Stimulated activated effector memory CD8-positive, alpha-beta T cell treated with anti-CD3 and anti-CD28 coated beads, Interleukin-12 subunit alpha, Interleukin-12 subunit beta, amount 100 ng/mL, for 72 hours (primary cell): ENCODE data around the gene CDH13.

ENCODE experiments used
- ATAC-seq: fragments of 150-1000 bp; cut with Tn5 transposase; 2 replicates; pipeline ENCODE4 v1.10.0; 2021
- DNase-seq, 2 donors: peaks; one replicate each; pipeline ENCODE4 v3.0.0; 2021 to 2022; ENCODE audit warnings: low spot score in 2 of 2
- H3K27ac Mint-ChIP-seq: one replicate; pipeline ENCODE4 v1.8.0; 2022; ENCODE audit warnings: mild to moderate bottlenecking, mixed read lengths
- H3K36me3 Mint-ChIP-seq: one replicate; pipeline ENCODE4 v1.8.0; 2022; ENCODE audit warnings: mild to moderate bottlenecking, mixed read lengths
- H3K4me1 Mint-ChIP-seq: one replicate; pipeline ENCODE4 v1.8.0; 2022; ENCODE audit warnings: mixed read lengths
- H3K4me3 Mint-ChIP-seq: one replicate; pipeline ENCODE4 v1.8.0; 2022; ENCODE audit warnings: mild to moderate bottlenecking, mixed read lengths
- H3K9me3 Mint-ChIP-seq: one replicate; pipeline ENCODE4 v1.8.0; 2022; ENCODE audit warnings: mixed read lengths

Gene CDH13

DNA sequence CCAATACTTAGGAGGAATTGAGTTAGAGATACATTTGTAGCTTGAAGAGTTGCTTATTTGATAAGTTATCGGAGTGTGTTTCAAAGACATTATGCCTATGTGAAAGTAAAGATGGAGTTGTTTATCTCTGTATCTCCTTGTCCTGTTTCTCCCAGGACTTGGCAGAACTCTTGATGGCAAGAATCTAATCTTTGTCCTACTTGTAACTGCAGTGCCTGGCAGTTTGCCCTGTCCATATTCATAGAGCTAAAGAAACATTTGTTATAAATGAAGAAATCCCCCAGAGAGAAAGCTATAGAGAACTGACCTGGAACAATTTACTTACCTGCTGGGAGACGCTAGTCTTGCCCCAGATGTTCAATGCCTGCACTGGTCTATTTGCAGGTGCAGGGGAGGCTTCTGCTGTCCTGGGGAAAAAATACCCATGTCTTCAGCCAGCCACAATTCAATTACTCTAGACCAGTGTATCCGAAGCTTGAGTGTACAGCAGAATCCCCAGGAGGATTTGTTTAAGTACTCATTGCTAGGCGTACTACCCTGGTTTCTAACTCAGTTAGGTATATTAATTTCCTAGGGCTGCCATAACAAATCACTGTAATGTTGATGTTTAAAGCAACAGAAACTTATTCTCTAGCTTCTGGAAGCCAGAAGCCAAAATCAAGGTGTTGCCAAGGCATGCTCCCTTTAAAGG is 771.0 kb downstream of the CDH13 start:
- H3K27ac Mint-ChIP-seq: no peak overlapping the region
- H3K4me3 Mint-ChIP-seq: no peak overlapping the region
- H3K4me1 Mint-ChIP-seq: no peaks in the 10 kb centered on the region
- H3K36me3 Mint-ChIP-seq: no peaks in the 10 kb centered on the region
- ATAC-seq (no peak), DNase-seq (no peak)
- H3K9me3 Mint-ChIP-seq: peaks cover 13% of the 10 kb centered on the region

DNA sequence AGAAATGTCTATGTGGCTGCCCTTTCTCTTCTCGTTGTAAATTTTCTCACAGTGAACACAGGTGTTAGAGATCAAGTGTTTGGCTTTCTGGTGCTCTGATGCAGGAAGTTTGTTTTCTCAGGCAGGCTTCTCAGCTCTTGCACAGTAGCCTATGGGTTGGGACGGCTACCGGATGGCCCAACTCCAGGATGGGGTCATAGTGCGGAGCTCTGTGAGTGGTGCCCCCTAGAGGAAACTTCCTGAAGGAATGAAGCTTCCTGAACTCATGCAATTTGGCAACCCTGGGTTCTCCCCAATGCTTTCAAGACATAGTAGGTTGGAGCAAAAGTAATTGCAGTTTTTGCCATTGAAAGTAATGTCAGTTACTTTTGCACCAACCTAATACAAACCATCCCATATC is 773.5 kb downstream of the CDH13 start:
- Mint-ChIP-seq H3K4me3 (no peak overlapping the region), H3K9me3 (peaks cover 4% of the 10 kb centered on the region), H3K36me3 (no peaks in the 10 kb centered on the region), H3K27ac (no peak overlapping the region), H3K4me1 (no peaks in the 10 kb centered on the region)
- no peak for ATAC-seq
- DNase-seq: no peak

- no peak for DNase-seq
- Mint-ChIP-seq H3K27ac (no peak overlapping the region), H3K4me1 (no peaks in the 10 kb centered on the region), H3K9me3 (peaks cover 4% of the 10 kb centered on the region), H3K4me3 (no peak overlapping the region), H3K36me3 (no peaks in the 10 kb centered on the region)
- ATAC-seq: no peak
Measured at GRCh38 chr16:83402160-83402814, 775.5 kb downstream of the CDH13 start.

- H3K4me3 Mint-ChIP-seq: no peak overlapping the region
- peaks cover 4% of the 10 kb centered on the region for H3K9me3 Mint-ChIP-seq
- DNase-seq (no peak), ATAC-seq (no peak)
- no peaks in the 10 kb centered on the region for H3K36me3 Mint-ChIP-seq
- no peak overlapping the region for H3K27ac Mint-ChIP-seq
- H3K4me1 Mint-ChIP-seq: no peaks in the 10 kb centered on the region
Measured at GRCh38 chr16:83402967-83403366, 776.2 kb downstream of the CDH13 start.

DNA sequence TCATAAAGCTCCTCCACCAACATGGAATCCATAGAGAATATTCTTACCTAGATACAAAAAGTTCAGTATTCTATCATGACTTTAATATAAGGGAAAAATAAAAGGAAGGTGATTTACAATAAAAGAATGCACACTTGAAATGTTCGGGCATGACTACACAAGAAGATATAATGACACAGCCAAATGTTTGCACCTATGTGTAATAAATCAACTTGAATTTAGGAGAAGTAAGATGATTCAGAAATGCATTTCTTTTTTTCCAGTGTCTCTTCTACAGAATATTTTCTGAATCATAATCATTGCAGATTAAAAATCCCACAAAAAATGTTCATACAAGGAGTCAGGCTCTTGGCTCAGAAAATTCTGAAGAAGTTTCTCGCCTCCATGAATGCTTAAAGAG is 777.0 kb downstream of the CDH13 start:
- H3K4me1 Mint-ChIP-seq: no peaks in the 10 kb centered on the region
- DNase-seq (no peak), ATAC-seq (no peak)
- peaks cover 6% of the 10 kb centered on the region for H3K9me3 Mint-ChIP-seq
- H3K27ac Mint-ChIP-seq: no peak overlapping the region
- H3K4me3 Mint-ChIP-seq: no peak overlapping the region
- no peaks in the 10 kb centered on the region for H3K36me3 Mint-ChIP-seq

GRCh38 chr16:83404261-83404660 is 777.5 kb downstream of the CDH13 start:
- no peak overlapping the region for H3K27ac Mint-ChIP-seq
- no peaks in the 10 kb centered on the region for H3K4me1 Mint-ChIP-seq
- no peaks in the 10 kb centered on the region for H3K36me3 Mint-ChIP-seq

DNA sequence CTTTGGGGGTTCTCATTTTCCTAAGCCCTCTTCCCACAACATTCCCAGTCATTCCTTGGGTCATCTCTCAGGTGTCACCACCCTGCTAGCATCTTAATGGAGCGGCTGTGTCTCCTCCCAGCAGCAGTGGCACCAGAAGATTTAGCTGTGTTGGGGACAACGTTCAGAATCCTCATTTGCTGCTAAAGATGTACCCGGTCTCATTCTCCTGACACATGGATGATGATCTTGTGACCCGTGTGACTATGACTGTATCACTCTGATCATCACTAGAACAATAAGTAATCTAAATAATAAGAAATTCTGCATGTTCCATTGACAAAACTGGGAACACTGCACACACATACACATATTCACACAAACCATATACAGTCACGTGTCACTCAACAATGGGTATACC is 781.2 kb downstream of the CDH13 start:
- no peaks in the 10 kb centered on the region for H3K4me1 Mint-ChIP-seq
- peaks cover 4% of the 10 kb centered on the region for H3K9me3 Mint-ChIP-seq
- DNase-seq (no peak), ATAC-seq (no peak)
- no peaks in the 10 kb centered on the region for H3K36me3 Mint-ChIP-seq
- no peak overlapping the region for H3K4me3 Mint-ChIP-seq
- H3K27ac Mint-ChIP-seq: no peak overlapping the region

More at GRCh38 chr16:83404261-83404660, 777.5 kb downstream of the CDH13 start:
- ATAC-seq: no peak
- H3K4me3 Mint-ChIP-seq: no peak overlapping the region
- peaks cover 8% of the 10 kb centered on the region for H3K9me3 Mint-ChIP-seq
- no peak for DNase-seq

DNA sequence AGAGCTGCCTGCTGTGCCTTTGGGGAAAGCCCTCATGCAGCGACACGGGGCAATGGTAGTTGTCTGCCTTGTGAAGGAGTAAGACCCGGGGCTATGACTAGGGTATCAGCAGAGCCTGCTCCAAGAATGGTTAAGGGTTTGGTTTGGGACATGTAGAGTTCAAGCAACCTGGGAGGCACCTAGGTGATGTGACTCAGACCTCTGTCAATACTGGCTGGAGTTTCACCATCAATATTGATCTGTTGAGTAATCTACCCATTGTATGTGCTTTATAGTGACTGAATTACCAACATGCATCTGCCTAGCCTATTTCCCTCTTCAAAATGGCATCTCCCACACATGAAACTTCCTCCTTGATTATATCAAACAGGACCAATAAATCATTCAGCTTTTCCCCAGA is 782.6 kb downstream of the CDH13 start:
- ATAC-seq (no peak), DNase-seq (no peak)
- Mint-ChIP-seq H3K4me3 (no peak overlapping the region), H3K4me1 (no peaks in the 10 kb centered on the region), H3K36me3 (no peaks in the 10 kb centered on the region), H3K27ac (no peak overlapping the region), H3K9me3 (peaks cover 4% of the 10 kb centered on the region)

- no peaks in the 10 kb centered on the region for H3K36me3 Mint-ChIP-seq
- no peak for DNase-seq
- H3K4me1 Mint-ChIP-seq: no peaks in the 10 kb centered on the region
- ATAC-seq: no peak
- H3K9me3 Mint-ChIP-seq: peaks cover 4% of the 10 kb centered on the region
- no peak overlapping the region for H3K4me3 Mint-ChIP-seq
- H3K27ac Mint-ChIP-seq: no peak overlapping the region
Measured at GRCh38 chr16:83418565-83418964, 791.8 kb downstream of the CDH13 start.

- Mint-ChIP-seq H3K27ac (no peak overlapping the region), H3K36me3 (no peaks in the 10 kb centered on the region), H3K9me3 (peaks cover 8% of the 10 kb centered on the region), H3K4me3 (no peak overlapping the region), H3K4me1 (no peaks in the 10 kb centered on the region)
- DNase-seq (no peak), ATAC-seq (no peak)
Measured at GRCh38 chr16:83420206-83420760, 793.5 kb downstream of the CDH13 start.

DNA sequence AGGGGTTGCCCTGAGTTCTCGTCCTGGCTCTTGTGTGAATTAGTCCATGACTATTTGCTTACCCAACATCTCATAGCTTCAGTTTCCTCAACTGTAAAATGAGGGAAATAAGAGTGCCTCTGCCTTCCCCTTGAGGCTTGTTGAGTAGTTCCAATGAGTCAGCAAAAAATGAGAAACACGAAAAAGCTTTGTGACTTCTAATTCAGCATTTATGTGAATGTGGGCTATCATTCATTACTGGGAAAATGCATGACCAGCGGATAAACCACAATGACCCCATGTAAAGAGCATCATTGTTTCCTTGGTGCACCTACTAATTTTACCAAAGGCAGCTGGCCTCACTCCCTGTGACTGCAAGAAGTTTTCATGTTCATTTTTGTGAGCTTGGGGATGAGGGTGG is 806.4 kb downstream of the CDH13 start:
- DNase-seq: no peak
- no peaks in the 10 kb centered on the region for H3K36me3 Mint-ChIP-seq
- no peak for ATAC-seq
- no peaks in the 10 kb centered on the region for H3K4me1 Mint-ChIP-seq
- no peak overlapping the region for H3K27ac Mint-ChIP-seq
- no peak overlapping the region for H3K4me3 Mint-ChIP-seq
- no peaks in the 10 kb centered on the region for H3K9me3 Mint-ChIP-seq

GRCh38 chr16:83437036-83437435 is 810.3 kb downstream of the CDH13 start:
- no peaks in the 10 kb centered on the region for H3K36me3 Mint-ChIP-seq
- H3K9me3 Mint-ChIP-seq: no peaks in the 10 kb centered on the region
- H3K27ac Mint-ChIP-seq: no peak overlapping the region
- no peak for ATAC-seq
- H3K4me3 Mint-ChIP-seq: no peak overlapping the region
- H3K4me1 Mint-ChIP-seq: no peaks in the 10 kb centered on the region
- DNase-seq: no peak

DNA sequence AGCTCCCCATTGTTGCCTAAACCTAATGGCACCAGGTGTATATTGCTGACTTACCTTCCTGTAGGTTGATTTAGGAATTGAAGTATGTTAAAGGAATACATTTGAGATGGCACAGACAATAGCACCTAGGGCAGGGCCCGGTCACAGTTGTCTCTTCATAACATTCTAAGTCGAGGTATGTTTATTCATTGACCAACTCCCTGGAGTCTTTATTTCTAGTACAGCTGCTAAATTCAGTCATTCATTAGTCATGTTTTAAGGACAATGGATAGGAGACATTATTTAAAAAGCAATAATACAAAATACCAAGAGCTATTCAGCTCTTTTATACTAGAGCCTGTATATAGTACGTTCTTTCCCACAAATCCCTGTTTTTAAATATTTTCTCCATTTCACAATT is 811.6 kb downstream of the CDH13 start:
- H3K4me1 Mint-ChIP-seq: no peaks in the 10 kb centered on the region
- H3K4me3 Mint-ChIP-seq: no peak overlapping the region
- H3K9me3 Mint-ChIP-seq: no peaks in the 10 kb centered on the region
- DNase-seq (no peak), ATAC-seq (no peak)
- H3K36me3 Mint-ChIP-seq: no peaks in the 10 kb centered on the region
- H3K27ac Mint-ChIP-seq: no peak overlapping the region

GRCh38 chr16:83439412-83439811 is 812.6 kb downstream of the CDH13 start:
- Mint-ChIP-seq H3K36me3 (no peaks in the 10 kb centered on the region), H3K4me1 (no peaks in the 10 kb centered on the region), H3K4me3 (no peak overlapping the region), H3K9me3 (no peaks in the 10 kb centered on the region), H3K27ac (peak overlapping the region; percentile 13)
- ATAC-seq: no peak
- DNase-seq: no peak

DNA sequence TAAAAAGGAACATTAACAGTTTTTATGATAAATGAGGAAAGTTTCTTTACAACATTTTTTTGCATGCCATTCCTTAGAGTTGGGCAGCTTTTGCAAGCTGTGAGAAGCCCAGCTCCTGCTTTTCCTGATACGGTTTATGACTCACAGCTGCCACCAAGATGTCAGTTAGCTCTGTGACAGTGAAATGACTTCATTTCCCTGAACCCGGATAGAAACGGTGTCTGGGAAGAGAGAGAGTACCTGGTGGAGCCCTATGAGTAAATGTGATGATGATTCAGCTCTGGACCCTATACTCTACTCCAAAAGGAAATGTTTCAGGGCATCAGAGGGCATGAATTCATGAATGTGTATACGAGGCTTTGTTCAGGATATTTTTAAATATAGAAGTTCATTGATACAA is 814.7 kb downstream of the CDH13 start:
- Mint-ChIP-seq H3K4me3 (no peak overlapping the region), H3K36me3 (no peaks in the 10 kb centered on the region), H3K9me3 (no peaks in the 10 kb centered on the region), H3K27ac (no peak overlapping the region), H3K4me1 (no peaks in the 10 kb centered on the region)
- ATAC-seq (no peak), DNase-seq (no peak)

- no peaks in the 10 kb centered on the region for H3K36me3 Mint-ChIP-seq
- no peak overlapping the region for H3K27ac Mint-ChIP-seq
- H3K4me3 Mint-ChIP-seq: no peak overlapping the region
- H3K9me3 Mint-ChIP-seq: no peaks in the 10 kb centered on the region
- ATAC-seq: no peak
- DNase-seq: no peak
- H3K4me1 Mint-ChIP-seq: no peaks in the 10 kb centered on the region
Measured at GRCh38 chr16:83443972-83444371, 817.2 kb downstream of the CDH13 start.
